ENCODE measurements around the gene PHTF2.
"Not testable (repeated sequence)": the region's sequence is repeated elsewhere in the genome, so short reads cannot be mapped to it uniquely, and the experiment has no call there.

PHTF2 gene

GRCh38 chr7:77831953-77832352, 33.4 kb downstream of the PHTF2 start:
- no peak for DNase-seq (ENCODE audit: extremely low read depth, insufficient read length)
- Histone ChIP-seq H3K27me3 (replicated peaks; ENCODE audit: control insufficient read depth, insufficient read depth, low read length) (no peaks in the 10 kb centered on the region), H3K36me3 (ENCODE audit: control insufficient read depth, insufficient read depth, low read length) (no peaks in the 10 kb centered on the region), H3K4me3 (replicated peaks; ENCODE audit: low read depth, low read length) (no peak overlapping the region)
- no peak for TF ChIP-seq CTCF (IDR thresholded peaks at IDR 0.05; ENCODE audit: insufficient read depth, low read length, poor library complexity, severe bottlenecking)

- Histone ChIP-seq H3K27me3 (replicated peaks; ENCODE audit: control insufficient read depth, insufficient read depth, low read length) (no peaks in the 10 kb centered on the region), H3K4me3 (replicated peaks; ENCODE audit: low read depth, low read length) (no peak overlapping the region), H3K36me3 (ENCODE audit: control insufficient read depth, insufficient read depth, low read length) (no peaks in the 10 kb centered on the region)
- TF ChIP-seq CTCF (IDR thresholded peaks at IDR 0.05; ENCODE audit: insufficient read depth, low read length, poor library complexity, severe bottlenecking): no peak
- no peak for DNase-seq (ENCODE audit: extremely low read depth, insufficient read length)
Observed at GRCh38 chr7:77833136-77833535, 34.6 kb downstream of the PHTF2 start.

- not testable (repeated sequence) for DNase-seq (ENCODE audit: extremely low read depth, insufficient read length); H3K36me3 ChIP-seq (ENCODE audit: control insufficient read depth, insufficient read depth, low read length); H3K4me3 ChIP-seq (replicated peaks; ENCODE audit: low read depth, low read length); H3K27me3 ChIP-seq (replicated peaks; ENCODE audit: control insufficient read depth, insufficient read depth, low read length)
Observed at GRCh38 chr7:77836425-77836824, 37.9 kb downstream of the PHTF2 start.

DNA sequence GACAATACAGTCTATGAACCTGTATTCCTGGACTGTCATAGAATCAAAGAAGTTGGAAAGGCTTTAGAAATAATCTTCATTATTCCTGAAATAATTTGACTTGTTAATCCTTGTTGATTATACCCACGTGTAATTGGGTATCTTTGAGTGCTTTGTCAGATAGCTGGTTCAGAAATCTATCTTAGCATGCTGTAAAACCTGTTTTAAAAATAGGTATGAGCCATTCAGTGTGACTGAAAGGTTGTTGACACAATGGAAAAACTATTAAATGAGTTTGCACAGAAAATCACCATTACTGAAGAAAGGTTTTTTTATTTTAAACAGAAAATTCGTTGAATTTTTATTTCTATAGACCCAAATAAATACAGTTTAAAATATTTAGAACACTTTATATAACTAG, 38.7 kb downstream of the PHTF2 start:
- H3K36me3 ChIP-seq (ENCODE audit: control insufficient read depth, insufficient read depth, low read length): no peaks in the 10 kb centered on the region
- no peak overlapping the region for H3K4me3 ChIP-seq (replicated peaks; ENCODE audit: low read depth, low read length)
- no peaks in the 10 kb centered on the region for H3K27me3 ChIP-seq (replicated peaks; ENCODE audit: control insufficient read depth, insufficient read depth, low read length)
- no peak for TF ChIP-seq CTCF (IDR thresholded peaks at IDR 0.05; ENCODE audit: insufficient read depth, low read length, poor library complexity, severe bottlenecking)
- no peak for DNase-seq (ENCODE audit: extremely low read depth, insufficient read length)

GRCh38 chr7:77837966-77838365, 39.4 kb downstream of the PHTF2 start:
- no peak overlapping the region for H3K4me3 ChIP-seq (replicated peaks; ENCODE audit: low read depth, low read length)
- H3K36me3 ChIP-seq (ENCODE audit: control insufficient read depth, insufficient read depth, low read length): no peaks in the 10 kb centered on the region
- DNase-seq (ENCODE audit: extremely low read depth, insufficient read length): no peak
- no peak for TF ChIP-seq CTCF (IDR thresholded peaks at IDR 0.05; ENCODE audit: insufficient read depth, low read length, poor library complexity, severe bottlenecking)
- H3K27me3 ChIP-seq (replicated peaks; ENCODE audit: control insufficient read depth, insufficient read depth, low read length): no peaks in the 10 kb centered on the region

DNA sequence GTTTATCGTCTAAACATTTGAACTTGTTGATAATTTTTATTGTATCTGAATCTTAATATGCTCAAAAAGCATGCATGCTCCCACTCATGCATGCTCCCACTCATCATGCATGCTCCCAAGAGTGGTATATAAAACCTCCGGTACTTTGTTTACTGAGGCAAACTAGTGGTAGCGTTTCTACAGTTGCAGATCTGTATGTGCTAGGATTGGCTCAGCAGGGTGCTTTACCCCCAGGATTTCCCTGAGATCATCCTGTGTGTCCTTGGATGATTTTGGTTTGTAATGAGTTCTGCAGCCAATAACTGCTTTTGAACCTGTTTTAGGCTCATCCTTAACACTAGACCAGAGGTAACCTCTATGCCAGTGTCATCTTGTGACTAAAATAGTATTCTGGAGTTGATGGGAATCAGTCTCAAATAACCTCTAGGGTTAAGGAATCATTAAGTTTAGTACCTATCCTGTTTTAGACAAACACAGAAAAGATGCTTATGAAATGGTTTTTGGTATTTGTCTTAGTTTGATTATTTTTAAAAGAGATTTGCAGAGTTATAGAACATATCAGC, 40.4 kb downstream of the PHTF2 start:
- no peaks in the 10 kb centered on the region for H3K36me3 ChIP-seq (ENCODE audit: control insufficient read depth, insufficient read depth, low read length)
- TF ChIP-seq CTCF (IDR thresholded peaks at IDR 0.05; ENCODE audit: insufficient read depth, low read length, poor library complexity, severe bottlenecking): no peak
- no peak for DNase-seq (ENCODE audit: extremely low read depth, insufficient read length)
- no peak overlapping the region for H3K4me3 ChIP-seq (replicated peaks; ENCODE audit: low read depth, low read length)
- no peaks in the 10 kb centered on the region for H3K27me3 ChIP-seq (replicated peaks; ENCODE audit: control insufficient read depth, insufficient read depth, low read length)
